HL-60 (cell line): ENCODE measurements around the gene SLC22A25.

ENCODE experiments used
- DNase-seq, 2 experiments: peaks; one replicate each; pipeline ENCODE4 v3.0.0-alpha.2; 2010 to 2020; ENCODE audit warnings: low read depth in 1 of 2, low spot score in 1 of 2
- H3K27ac ChIP-seq: fragments of 250-450 bp; sonication (Bioruptor Pico); replicated peaks from 2 replicates; pipeline ENCODE4 v1.5.1; 2020; ENCODE audit warnings: mild to moderate bottlenecking, moderate library complexity
- H3K27me3 ChIP-seq: fragments of 250-450 bp; sonication (Bioruptor Pico); 2 replicates; pipeline ENCODE4 v1.5.1; 2021; ENCODE audit warnings: mild to moderate bottlenecking, moderate library complexity; ENCODE audit not compliant: insufficient read depth, poor library complexity, severe bottlenecking
- H3K4me3 ChIP-seq: replicated peaks from 2 replicates; pipeline ENCODE4 v1.5.1; 2011; ENCODE audit warnings: mild to moderate bottlenecking, control low read depth, low read length; ENCODE audit not compliant: insufficient read depth
- CTCF ChIP-seq: IDR thresholded peaks from one replicate; pipeline ENCODE4 v1.5.1; 2011; ENCODE audit warnings: low read length, control low read depth, inconsistent platforms; ENCODE audit not compliant: insufficient read depth
- GABPA ChIP-seq: IDR thresholded peaks from 2 replicates; pipeline ENCODE4 v1.6.1; 2012; ENCODE audit warnings: low read depth
- POLR2AphosphoS5 ChIP-seq: IDR thresholded peaks from 2 replicates; pipeline ENCODE4 v1.6.1; 2012; ENCODE audit warnings: low read depth
- SPI1 ChIP-seq: IDR thresholded peaks from 2 replicates; pipeline ENCODE4 v1.6.1; 2012; ENCODE audit warnings: low read depth, mild to moderate bottlenecking, borderline replicate concordance
- long read RNA-seq: library from polyadenylated mRNA; unstranded; transcript quantifications from one replicate; pipeline ENCODE4 v2.0.0, GENCODE V29; 2020
- TF ChIP-seq, protein P1 (sequence below): IDR thresholded peaks from 2 replicates; pipeline ENCODE4 v1.6.1; 2012; ENCODE audit warnings: low read depth; ENCODE audit not compliant: insufficient replicate concordance

The SLC22A25 gene
- long read RNA-seq, result 0 reads

DNA sequence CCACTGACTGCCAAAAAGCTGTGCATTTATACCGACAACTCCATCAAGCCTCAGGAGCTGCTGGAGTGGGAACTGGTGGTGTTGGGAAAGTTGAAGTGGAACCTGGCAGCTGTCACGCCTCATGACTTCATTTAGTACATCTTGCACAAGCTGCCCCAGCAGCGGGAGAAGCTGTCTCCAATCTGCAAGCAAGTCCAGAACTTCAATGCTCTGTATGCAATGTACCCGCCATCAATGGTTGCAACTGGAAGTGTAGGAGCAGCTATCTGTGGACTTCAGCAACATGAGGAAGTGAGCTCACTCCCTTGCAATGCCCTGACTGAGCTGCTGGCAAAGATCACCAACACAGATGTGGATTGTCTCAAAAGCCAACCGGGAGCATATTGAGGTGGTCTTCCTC is at the start of gene SLC22A25:
SLC22A25 (minus strand) TSS at position 67 of the 400 bp plus-strand sequence. CDS start 13,947 bp downstream, outside the sequence.
- Histone ChIP-seq H3K4me3 (no peak within 1 kb of the TSS), H3K27ac (no peak within 1 kb of the TSS), H3K27me3 (peaks cover 10% of the 10 kb centered on the region)
- DNase-seq, result no peak
- TF ChIP-seq GABPA, result no peak
- TF ChIP-seq, protein P1, sequence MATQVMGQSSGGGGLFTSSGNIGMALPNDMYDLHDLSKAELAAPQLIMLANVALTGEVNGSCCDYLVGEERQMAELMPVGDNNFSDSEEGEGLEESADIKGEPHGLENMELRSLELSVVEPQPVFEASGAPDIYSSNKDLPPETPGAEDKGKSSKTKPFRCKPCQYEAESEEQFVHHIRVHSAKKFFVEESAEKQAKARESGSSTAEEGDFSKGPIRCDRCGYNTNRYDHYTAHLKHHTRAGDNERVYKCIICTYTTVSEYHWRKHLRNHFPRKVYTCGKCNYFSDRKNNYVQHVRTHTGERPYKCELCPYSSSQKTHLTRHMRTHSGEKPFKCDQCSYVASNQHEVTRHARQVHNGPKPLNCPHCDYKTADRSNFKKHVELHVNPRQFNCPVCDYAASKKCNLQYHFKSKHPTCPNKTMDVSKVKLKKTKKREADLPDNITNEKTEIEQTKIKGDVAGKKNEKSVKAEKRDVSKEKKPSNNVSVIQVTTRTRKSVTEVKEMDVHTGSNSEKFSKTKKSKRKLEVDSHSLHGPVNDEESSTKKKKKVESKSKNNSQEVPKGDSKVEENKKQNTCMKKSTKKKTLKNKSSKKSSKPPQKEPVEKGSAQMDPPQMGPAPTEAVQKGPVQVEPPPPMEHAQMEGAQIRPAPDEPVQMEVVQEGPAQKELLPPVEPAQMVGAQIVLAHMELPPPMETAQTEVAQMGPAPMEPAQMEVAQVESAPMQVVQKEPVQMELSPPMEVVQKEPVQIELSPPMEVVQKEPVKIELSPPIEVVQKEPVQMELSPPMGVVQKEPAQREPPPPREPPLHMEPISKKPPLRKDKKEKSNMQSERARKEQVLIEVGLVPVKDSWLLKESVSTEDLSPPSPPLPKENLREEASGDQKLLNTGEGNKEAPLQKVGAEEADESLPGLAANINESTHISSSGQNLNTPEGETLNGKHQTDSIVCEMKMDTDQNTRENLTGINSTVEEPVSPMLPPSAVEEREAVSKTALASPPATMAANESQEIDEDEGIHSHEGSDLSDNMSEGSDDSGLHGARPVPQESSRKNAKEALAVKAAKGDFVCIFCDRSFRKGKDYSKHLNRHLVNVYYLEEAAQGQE, result no peak
- TF ChIP-seq SPI1, result no peak
- TF ChIP-seq CTCF, result no peak
- no peak for TF ChIP-seq POLR2AphosphoS5

GRCh38 chr11:63290285-63290684 is 46.9 kb upstream of the SLC22A25 start:
- TF ChIP-seq GABPA (no peak), CTCF (no peak), SPI1 (no peak), POLR2AphosphoS5 (no peak)
- TF ChIP-seq, protein P1, result no peak
- Histone ChIP-seq H3K4me3 (no peak overlapping the region), H3K27me3 (no peaks in the 10 kb centered on the region), H3K27ac (no peak overlapping the region)
- DNase-seq, result no peak

- TF ChIP-seq POLR2AphosphoS5 (no peak), GABPA (no peak), SPI1 (no peak), CTCF (no peak)
- TF ChIP-seq, protein P1, result no peak
- Histone ChIP-seq H3K27ac (no peak overlapping the region), H3K27me3 (no peaks in the 10 kb centered on the region), H3K4me3 (no peak overlapping the region)
- no peak for DNase-seq
Measured at GRCh38 chr11:63289658-63290057, 46.3 kb upstream of the SLC22A25 start.
